Stimulated activated CD8-positive, alpha-beta memory T cell treated with anti-CD3 and anti-CD28 coated beads, Interleukin-4, amount 100 ng/mL, for 1 hour (primary cell): ENCODE results near the gene MITF.

Source experiments
- DNase-seq, 2 donors: peaks; one replicate each; pipeline ENCODE4 v3.0.0-alpha.2; 2020; ENCODE audit warnings: low read depth in 2 of 2, low spot score in 1 of 2

Gene MITF

DNA sequence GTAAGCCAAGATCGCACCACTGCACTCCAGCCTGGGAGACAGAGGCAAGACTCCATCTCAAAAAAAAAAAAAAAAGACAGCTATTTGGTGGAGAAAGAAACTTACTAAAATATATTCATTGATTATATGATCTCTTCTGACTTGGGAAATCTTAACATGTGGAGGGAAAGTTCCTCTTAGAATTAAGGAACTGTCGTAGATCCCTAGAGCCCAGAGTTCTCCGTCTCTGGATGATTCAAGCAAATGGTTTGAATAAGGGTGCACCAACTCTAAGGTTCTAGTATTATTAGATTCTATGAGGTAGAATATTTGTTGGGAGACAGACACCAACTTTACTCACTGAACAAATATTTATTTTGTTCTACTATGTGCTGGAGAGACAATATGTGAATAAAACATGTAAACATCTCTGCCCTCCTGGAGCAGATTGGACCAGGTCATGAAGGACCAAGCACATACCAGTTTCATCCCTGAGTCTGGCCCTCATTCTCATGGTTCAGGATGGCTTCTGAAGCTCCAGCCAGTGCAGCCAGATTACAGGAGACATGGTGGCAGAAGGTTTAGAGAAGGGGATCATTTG, 129.7 kb downstream of the MITF start:
- DNase-seq = no peak

- no peak for DNase-seq
Observed at GRCh38 chr3:69869643-69870042, 130.4 kb downstream of the MITF start.

GRCh38 chr3:69871251-69871650, 132.0 kb downstream of the MITF start:
- DNase-seq = no peak

DNA sequence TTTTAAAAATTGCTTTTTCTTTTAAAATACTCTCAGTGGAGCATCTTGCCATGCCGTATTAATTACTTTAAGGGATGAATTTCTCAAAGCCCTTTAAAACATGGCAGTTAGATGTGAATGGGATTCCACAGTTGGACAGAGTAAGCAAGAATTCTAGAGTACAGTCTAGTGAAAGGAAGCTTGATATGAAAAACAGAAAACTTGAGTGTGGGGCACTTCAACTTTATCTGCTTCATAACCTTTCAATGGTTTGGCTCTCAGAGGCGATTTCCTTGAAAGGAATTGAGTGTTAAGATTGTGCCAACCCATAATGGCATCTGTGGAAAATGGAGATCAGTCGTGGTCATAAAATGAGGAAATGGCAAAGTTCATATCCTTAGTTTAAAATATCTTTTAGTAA, 132.6 kb downstream of the MITF start:
- DNase-seq = no peak

GRCh38 chr3:69872783-69873378, 133.6 kb downstream of the MITF start:
- no peak for DNase-seq

GRCh38 chr3:69876073-69876472, 136.8 kb downstream of the MITF start:
- DNase-seq = no peak

DNA sequence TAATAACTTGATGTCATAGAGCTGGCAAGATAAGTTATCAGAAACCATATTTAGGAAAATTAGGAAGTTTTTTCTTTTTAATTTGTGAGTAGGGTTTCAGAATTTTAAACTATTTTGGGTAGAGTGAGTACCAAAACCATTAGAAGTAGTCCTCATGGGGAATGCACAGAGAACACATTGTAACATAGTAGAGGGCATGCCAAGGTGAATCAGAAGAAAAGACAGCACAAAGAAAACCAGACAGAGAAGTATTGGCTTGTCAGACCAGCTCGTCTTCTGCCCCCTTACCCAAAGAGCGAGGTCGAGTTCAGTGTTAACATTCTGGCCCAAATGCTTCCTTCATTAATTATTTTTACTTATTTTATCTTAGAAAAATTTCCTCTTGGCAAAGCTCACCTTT, 139.0 kb downstream of the MITF start:
- DNase-seq = no peak

DNA sequence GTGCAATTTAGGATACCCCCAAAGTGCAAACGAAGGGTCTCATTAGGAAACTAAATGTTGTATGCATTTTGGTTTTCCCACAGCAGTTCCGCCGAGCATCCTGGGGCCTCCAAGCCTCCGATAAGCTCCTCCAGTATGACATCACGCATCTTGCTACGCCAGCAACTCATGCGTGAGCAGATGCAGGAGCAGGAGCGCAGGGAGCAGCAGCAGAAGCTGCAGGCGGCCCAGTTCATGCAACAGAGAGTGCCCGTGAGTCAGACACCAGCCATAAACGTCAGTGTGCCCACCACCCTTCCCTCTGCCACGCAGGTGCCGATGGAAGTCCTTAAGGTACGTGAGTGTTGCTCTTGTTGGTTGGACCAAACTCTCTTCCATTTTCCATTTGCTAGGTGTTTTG, 139.8 kb downstream of the MITF start:
- no peak for DNase-seq

GRCh38 chr3:69880069-69880640, 140.9 kb downstream of the MITF start:
- no peak for DNase-seq

DNA sequence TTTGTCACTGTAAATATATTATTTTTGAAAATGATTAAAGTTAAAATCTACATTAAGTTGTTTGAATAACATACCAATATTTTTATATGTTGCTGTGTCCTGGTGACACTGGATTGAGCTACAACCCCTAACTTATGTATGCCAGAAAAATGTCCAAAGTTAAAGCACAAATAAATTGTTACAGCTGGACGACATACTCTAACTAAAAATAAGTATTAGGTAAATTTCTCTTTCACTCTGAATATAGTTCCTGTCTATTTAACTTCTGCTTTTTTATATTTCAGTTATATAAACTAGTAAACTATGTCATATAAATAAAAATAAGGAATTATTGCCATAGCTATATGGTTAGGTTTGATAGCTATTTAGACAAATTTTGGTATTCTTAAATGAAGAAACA, 141.8 kb downstream of the MITF start:
- DNase-seq = no peak

- DNase-seq = no peak
Observed at GRCh38 chr3:69881756-69882428, 142.6 kb downstream of the MITF start.

DNA sequence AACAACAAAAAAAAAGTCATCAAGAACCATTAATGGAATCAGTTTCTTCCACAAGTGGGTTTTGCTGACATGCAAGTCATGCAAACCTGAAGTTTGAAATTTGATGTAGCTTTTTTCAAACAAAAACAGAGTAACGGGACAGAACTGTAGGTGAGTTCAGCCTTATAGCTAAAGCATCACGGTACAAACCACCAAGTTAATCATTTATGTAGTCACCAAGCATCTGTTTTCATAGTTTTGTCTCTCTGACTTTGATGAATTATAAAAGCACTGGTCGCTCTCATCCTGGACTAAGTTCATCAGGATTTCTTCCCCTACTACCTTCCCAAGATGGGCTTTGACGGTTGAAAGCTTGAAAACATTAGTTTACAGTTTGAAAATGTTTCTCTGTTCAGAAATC, 143.3 kb downstream of the MITF start:
- DNase-seq = no peak

DNA sequence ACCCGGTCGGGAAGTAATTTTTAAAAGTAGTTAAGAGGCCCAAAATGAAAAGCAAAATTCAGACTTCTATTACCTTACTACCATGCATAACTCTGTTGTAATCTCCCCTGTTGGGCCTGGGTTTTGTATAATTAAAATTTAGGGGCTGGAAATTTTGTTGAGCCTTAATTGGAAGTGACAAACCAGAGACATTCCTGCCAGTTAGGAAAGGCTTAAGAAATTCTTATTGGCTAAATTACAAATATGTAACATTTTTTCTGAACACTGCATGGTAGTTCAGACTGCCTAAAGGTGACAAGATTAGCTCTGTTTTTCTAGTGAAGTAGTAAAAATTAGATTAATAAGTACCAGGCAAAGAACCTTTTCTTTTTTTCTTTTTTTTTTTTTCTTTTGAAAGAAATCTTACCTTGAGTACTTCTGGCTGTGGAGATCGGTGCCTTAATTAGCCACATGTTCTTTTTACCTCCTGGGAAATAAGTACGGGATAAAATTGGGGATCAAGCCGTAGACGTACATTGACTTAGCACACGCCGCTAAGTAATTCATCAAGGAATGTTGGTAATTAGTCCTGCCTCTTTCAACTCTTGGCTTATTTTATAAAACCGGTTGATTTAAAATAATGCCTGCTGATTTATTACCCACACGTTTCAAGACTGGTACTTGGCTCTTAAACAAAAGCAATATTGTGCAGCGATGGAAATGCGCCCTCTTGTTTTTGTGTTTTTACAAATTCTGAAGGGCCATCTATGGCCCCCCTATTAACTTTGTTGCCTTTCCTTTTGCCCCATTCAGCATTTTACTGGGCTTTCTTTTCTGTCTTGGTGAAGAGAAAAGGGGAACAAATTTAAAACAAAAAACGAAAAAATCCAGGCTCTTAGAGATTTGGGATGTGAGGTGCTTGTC, 149.0 kb downstream of the MITF start:
- no peak for DNase-seq

- no peak for DNase-seq
Observed at GRCh38 chr3:69888943-69889315, 149.7 kb downstream of the MITF start.

GRCh38 chr3:69890084-69890483, 150.8 kb downstream of the MITF start:
- DNase-seq = no peak

DNA sequence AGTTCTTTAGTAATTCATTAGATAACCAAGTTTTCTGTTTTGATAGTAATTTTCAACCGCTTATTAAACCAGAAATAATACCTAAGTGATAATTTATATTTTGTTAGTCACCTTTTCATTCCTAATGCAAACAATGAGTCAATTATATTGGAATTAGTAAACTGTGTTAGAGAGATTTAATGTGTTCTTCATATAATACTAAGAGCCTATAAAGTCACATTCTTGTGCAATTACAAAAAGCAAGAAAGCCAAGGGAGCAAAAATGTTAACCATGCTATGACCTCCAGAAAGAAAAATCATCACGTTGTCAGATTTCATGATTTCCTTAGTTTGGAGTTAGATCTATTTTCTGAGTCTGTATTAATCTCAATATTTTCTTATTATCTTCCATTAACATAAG, 151.4 kb downstream of the MITF start:
- no peak for DNase-seq

DNA sequence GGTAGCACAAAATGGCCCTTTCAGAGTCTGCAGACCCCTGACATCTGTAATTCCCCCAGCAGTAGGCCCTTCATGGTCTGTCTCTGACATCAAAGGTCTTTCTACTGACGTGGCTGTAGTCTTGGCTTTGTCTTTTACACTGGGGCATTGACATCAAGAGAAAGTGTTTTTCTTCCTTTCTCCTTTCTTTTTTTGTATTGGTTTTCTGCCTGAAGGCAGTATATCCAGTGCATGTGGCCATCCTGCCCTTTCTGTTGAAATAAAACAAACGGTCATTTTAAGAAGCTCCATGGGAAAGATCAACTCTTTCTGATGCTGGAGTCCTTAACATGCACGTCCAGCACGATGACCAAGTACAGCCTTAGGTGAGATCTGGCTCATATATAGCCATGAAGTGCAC, 153.4 kb downstream of the MITF start:
- DNase-seq = no peak

GRCh38 chr3:69893274-69893673, 154.0 kb downstream of the MITF start:
- DNase-seq = no peak

- DNase-seq = no peak
Observed at GRCh38 chr3:69896095-69896494, 156.8 kb downstream of the MITF start.

DNA sequence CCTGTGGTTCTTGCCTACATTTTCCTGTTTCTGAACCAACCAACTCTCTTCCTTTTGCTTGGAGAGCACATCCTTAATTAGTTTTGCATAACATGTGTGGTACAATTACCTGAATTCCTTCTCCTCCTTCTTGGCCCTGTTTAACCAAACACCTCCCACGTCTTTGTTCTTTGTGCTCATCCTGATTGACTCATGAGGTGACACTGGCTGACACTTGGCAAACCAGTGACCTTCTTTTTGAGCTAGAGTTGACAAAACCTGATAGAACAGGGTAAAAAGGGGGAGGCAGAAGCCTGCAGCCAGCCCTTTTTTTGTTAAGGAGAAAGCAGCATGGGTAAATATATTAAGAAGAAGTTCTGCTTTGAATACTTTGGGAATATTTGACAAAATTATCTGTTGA, 161.1 kb downstream of the MITF start:
- DNase-seq = no peak

GRCh38 chr3:69901802-69902201, 162.5 kb downstream of the MITF start:
- DNase-seq = no peak

- DNase-seq = no peak
Observed at GRCh38 chr3:69902386-69902785, 163.1 kb downstream of the MITF start.
